ENCODE data around the gene CAMK2G. TPM values are rescaled to one million over a fixed set of nuclear protein-coding genes. Genes with fewer than 3 reads are reported as not detected.

The CAMK2G gene
- polyA plus RNA-seq, 1 of the 3 experiments (the other 2 are of a cell fraction), result 41.4 TPM

DNA sequence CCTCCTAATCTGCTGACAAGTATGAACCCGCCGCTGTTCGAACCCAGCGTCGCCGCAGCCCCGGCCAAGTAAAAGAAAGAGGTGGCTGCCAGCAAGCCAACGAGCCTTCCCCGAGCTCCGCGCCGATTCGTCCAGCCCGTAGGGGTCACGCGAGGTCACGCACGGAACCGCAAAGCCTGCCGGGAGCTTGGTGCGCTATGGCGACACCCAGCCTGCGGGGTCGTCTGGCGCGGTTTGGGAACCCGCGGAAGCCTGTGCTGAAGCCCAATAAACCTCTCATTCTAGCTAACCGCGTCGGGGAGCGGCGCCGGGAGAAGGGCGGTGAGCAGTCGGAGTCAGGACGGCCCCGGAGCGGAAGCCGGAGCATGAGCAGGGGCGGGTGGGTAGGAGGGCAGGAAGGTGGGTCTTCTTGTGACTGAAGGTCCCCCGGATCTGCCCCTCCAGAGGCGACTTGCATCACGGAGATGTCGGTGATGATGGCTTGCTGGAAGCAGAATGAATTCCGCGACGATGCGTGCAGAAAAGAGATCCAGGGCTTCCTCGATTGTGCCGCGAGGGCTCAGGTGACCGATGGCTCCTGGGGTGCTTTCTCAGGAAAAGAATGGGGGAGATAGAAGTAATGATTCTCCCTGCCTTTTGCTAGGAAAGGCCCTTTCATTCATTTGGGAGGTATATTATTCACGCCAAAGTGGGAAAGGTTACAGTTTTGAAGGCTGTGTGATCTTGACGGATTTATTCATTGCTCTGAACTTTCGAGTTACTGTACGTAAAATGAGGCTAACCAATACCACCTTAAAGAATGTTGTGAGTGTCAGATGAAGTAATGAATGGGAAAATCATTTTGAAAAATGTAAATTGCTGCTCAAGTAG lies 92.2 kb downstream of the CAMK2G start, which contains the start of gene CHCHD1 (continued):
- TF ChIP-seq TAF1 (IDR thresholded peaks at IDR 0.05; ENCODE audit: borderline replicate concordance, low read depth, low read length), result peak; percentile 92
- TF ChIP-seq NRF1 (IDR thresholded peaks at IDR 0.05; ENCODE audit: low read depth, low read length), result no peak
- TF ChIP-seq CHD2 (IDR thresholded peaks at IDR 0.05; ENCODE audit: low read length, partially characterized antibody), result peak; percentile 82
- no peak for TF ChIP-seq FOXM1 (IDR thresholded peaks at IDR 0.05; ENCODE audit: low read depth)
- TF ChIP-seq POLR2AphosphoS5 (IDR thresholded peaks at IDR 0.05; ENCODE audit: low read depth, low read length), result peak; percentile 93
- peak; percentile 91 for TF ChIP-seq YY1 (IDR thresholded peaks at IDR 0.05; ENCODE audit: low read depth)
- peak; percentile 88 for TF ChIP-seq MXI1 (IDR thresholded peaks at IDR 0.05; ENCODE audit: low read depth, low read length)
- TF ChIP-seq, protein P1, sequence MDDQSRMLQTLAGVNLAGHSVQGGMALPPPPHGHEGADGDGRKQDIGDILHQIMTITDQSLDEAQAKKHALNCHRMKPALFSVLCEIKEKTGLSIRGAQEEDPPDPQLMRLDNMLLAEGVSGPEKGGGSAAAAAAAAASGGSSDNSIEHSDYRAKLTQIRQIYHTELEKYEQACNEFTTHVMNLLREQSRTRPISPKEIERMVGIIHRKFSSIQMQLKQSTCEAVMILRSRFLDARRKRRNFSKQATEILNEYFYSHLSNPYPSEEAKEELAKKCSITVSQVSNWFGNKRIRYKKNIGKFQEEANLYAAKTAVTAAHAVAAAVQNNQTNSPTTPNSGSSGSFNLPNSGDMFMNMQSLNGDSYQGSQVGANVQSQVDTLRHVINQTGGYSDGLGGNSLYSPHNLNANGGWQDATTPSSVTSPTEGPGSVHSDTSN (IDR thresholded peaks at IDR 0.05), result no peak
- TF ChIP-seq SIN3A (IDR thresholded peaks at IDR 0.05; ENCODE audit: borderline replicate concordance, low read depth, low read length), result peak; percentile 88
- TF ChIP-seq, protein P2, sequence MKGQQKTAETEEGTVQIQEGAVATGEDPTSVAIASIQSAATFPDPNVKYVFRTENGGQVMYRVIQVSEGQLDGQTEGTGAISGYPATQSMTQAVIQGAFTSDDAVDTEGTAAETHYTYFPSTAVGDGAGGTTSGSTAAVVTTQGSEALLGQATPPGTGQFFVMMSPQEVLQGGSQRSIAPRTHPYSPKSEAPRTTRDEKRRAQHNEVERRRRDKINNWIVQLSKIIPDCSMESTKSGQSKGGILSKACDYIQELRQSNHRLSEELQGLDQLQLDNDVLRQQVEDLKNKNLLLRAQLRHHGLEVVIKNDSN (IDR thresholded peaks at IDR 0.05; ENCODE audit: borderline replicate concordance, low read depth), result peak; percentile 60; the same call in 1 of the 2 replicates
- TF ChIP-seq, protein P3, sequence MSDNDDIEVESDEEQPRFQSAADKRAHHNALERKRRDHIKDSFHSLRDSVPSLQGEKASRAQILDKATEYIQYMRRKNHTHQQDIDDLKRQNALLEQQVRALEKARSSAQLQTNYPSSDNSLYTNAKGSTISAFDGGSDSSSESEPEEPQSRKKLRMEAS (IDR thresholded peaks at IDR 0.05; ENCODE audit: low read depth), result peak; percentile 82

DNA sequence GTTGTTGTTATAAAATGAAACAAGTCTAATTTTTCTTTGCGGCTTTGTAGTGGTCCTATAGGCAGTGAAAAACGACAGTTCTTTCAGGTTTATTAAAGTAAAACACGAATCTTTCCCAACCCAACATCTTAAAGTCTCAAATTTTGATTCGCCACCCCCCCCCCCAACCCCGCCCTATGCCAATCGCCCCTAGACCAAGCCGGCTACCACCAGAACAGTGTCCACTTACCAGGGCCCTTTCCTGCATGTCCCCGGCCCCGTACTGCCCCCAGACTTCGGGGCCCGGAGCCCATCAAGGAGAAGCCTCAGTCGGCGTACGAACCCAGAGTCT lies 92.8 kb downstream of the CAMK2G start:
- H3K9ac ChIP-seq, result peak overlapping the region; percentile 80
- H3F3A ChIP-seq (replicated peaks; ENCODE audit: insufficient read depth), result peaks cover 9% of the 10 kb centered on the region
- peaks cover 0 to 13% of the 10 kb centered on the region in 2 experiments; a peak in 3 of 4 replicates for H3K4me1 ChIP-seq (ENCODE audit: control insufficient read depth in 1 of 2, insufficient read depth in 2 of 2, low read depth in 1 of 2, low read length in 1 of 2)
- CTCF ChIA-PET, result interaction anchor here (1.5 to 1.6 kb wide), 2 partner anchors 16 to 67 kb away, joined by 3 to 5 read pairs; no protein-coding TSS in a partner anchor
- POLR2A ChIA-PET, result interaction anchor here (0.7 to 1.7 kb wide), 3 partner anchors 9 to 39 kb away, joined by 3 to 25 read pairs (median 3); a partner anchor contains a TSS
- H3K27me3 ChIP-seq (ENCODE audit: insufficient read depth), result no peaks in the 10 kb centered on the region
- under 1% methylated on average over 12 of the region's 14 CpGs for WGBS (ENCODE audit: low lambda C conversion rate)
- H3K9me2 ChIP-seq, result no peaks in the 10 kb centered on the region
- H3K27ac ChIP-seq (ENCODE audit: low read depth in 2 of 2, low read length in 1 of 2), result peak overlapping the region; percentile 68 to 69
- 0 out of 2 replicates have a peak overlapping the region, but pooled peaks have one; percentile 44 for H2AFZ ChIP-seq (ENCODE audit: low read depth)
- H4K20me1 ChIP-seq (ENCODE audit: insufficient read depth), result peaks cover 5% of the 10 kb centered on the region
- H3K4me3 ChIP-seq (ENCODE audit: low read depth in 2 of 2, low read length in 1 of 2), result peak overlapping the region; percentile 63 to 81
- peaks cover 7 to 23% of the 10 kb centered on the region in 2 experiments for H3K36me3 ChIP-seq (replicated peaks in 1 of 2; ENCODE audit: control insufficient read depth in 1 of 2, insufficient read depth in 2 of 2, low read length in 1 of 2)
- H3K4me2 ChIP-seq, result peak overlapping the region; percentile 67
- H3K79me2 ChIP-seq (ENCODE audit: insufficient read depth), result peaks cover 92% of the 10 kb centered on the region
- no peaks in the 10 kb centered on the region for H3K9me3 ChIP-seq
- no peak for DNase-seq
- TF ChIP-seq FOXJ3 (CRISPR knock-in tag; IDR thresholded peaks at IDR 0.05) (no peak), SMC3 (IDR thresholded peaks at IDR 0.05; ENCODE audit: low read depth, low read length) (no peak), RAD21 (IDR thresholded peaks at IDR 0.05; ENCODE audit: low read length) (no peak), MEF2A (IDR thresholded peaks at IDR 0.05; ENCODE audit: borderline replicate concordance, low read depth) (no peak)
